H1 (cell line): Measurements from ENCODE around the gene KRTAP9-1. TPM values are rescaled to one million over a fixed set of nuclear protein-coding genes. Genes with fewer than 3 reads are reported as not detected.
A peak's percentile ranks its signal among the peaks of the same experiment; 100 is the strongest.

Source experiments
- CTCF ChIA-PET: fragments of 300-600 bp; sonication (Branson Sonifier 250); formaldehyde crosslinking; loops from one replicate; lab custom pipeline; 2021; ENCODE audit not compliant: partially characterized antibody; lab: Charles Lee
- POLR2A ChIA-PET: fragments of 300-600 bp; sonication (Branson Sonifier 250); formaldehyde crosslinking; loops from one replicate; lab custom pipeline; 2021; ENCODE audit warnings: inconsistent platforms; ENCODE audit not compliant: partially characterized antibody; lab: Charles Lee
- DNase-seq, 2 experiments: peaks; one replicate each; pipeline versions ENCODE4 v3.0.0 to v3.0.0-alpha.2; 2010 to 2022; ENCODE audit warnings: low spot score in 2 of 2, low read depth in 1 of 2, mixed read lengths in 1 of 2
- FAIRE-seq: peaks from 2 replicates; lab custom pipeline; 2011; peaks lifted over from hg19 to GRCh38; lab: Jason Lieb, UNC
- H2AFZ ChIP-seq: 2 replicates; pipeline ENCODE4 v1.8.1; 2012; ENCODE audit warnings: low read length, inconsistent platforms
- H2AK5ac ChIP-seq: 2 replicates; pipeline ENCODE4 v1.6.1; 2013; ENCODE audit warnings: low read depth, low read length
- H2BK120ac ChIP-seq: replicated peaks from 2 replicates; pipeline ENCODE3; 2013; ENCODE audit warnings: low read depth, low read length, inconsistent platforms
- H2BK12ac ChIP-seq: 2 replicates; pipeline ENCODE4 v1.6.1; 2013; ENCODE audit warnings: low read depth, low read length
- H2BK15ac ChIP-seq: 2 replicates; pipeline ENCODE4 v1.6.1; 2013; ENCODE audit warnings: low read length
- H2BK20ac ChIP-seq: 2 replicates; pipeline ENCODE4 v1.6.1; 2013; ENCODE audit warnings: low read length
- H2BK5ac ChIP-seq: 2 replicates; pipeline ENCODE4 v1.6.1; 2013; ENCODE audit warnings: low read depth, low read length
- H3K14ac ChIP-seq: 2 replicates; pipeline ENCODE4 v1.6.1; 2013; ENCODE audit warnings: inconsistent platforms; ENCODE audit not compliant: insufficient read length
- H3K18ac ChIP-seq: 2 replicates; pipeline ENCODE4 v1.6.1; 2013; ENCODE audit warnings: low read length; ENCODE audit errors: extremely low read depth
- H3K23ac ChIP-seq: 2 replicates; pipeline ENCODE4 v1.6.1; 2013; ENCODE audit warnings: inconsistent platforms; ENCODE audit not compliant: insufficient read length
- H3K23me2 ChIP-seq: 2 replicates; pipeline ENCODE4 v1.6.1; 2013; ENCODE audit warnings: low read depth, low read length
- H3K27ac ChIP-seq: 2 replicates; pipeline ENCODE4 v1.6.1; 2011; ENCODE audit warnings: low read depth, low read length, inconsistent platforms
- H3K27me3 ChIP-seq, 4 experiments: replicated peaks in 1 of 4; 1 replicate in 1 of 4; 2 replicates in 3 of 4; pipeline versions ENCODE4 v1.6.1 to v1.8.1; 2011 to 2013; ENCODE audit warnings: low read length in 3 of 4, mild to moderate bottlenecking in 3 of 4, inconsistent platforms in 2 of 4, mixed read lengths in 2 of 4, moderate library complexity in 1 of 4; ENCODE audit not compliant: control insufficient read depth in 3 of 4, insufficient read depth in 3 of 4; ENCODE audit errors: extremely low read depth in 1 of 4
- H3K36me3 ChIP-seq, 4 experiments: 2 replicates each; pipeline versions ENCODE4 v1.6.1 to v1.8.1; 2011 to 2013; ENCODE audit warnings: mild to moderate bottlenecking in 4 of 4, low read length in 3 of 4, moderate library complexity in 2 of 4, control low read depth in 1 of 4, inconsistent platforms in 1 of 4; ENCODE audit not compliant: insufficient read depth in 4 of 4, control insufficient read depth in 2 of 4
- H3K4ac ChIP-seq: replicated peaks from 2 replicates; pipeline ENCODE3; 2013; ENCODE audit warnings: low read length, low read depth, mixed read lengths, inconsistent platforms; ENCODE audit not compliant: insufficient read length
- H3K4me1 ChIP-seq, 4 experiments: replicated peaks in 1 of 4; 1 replicate in 1 of 4; 2 replicates in 3 of 4; pipeline versions ENCODE4 v1.6.1 to v1.8.1; 2011 to 2013; ENCODE audit warnings: low read length in 3 of 4, inconsistent platforms in 2 of 4, mixed read lengths in 1 of 4; ENCODE audit not compliant: insufficient read depth in 4 of 4, control insufficient read depth in 3 of 4
- H3K4me2 ChIP-seq, 2 experiments: 2 replicates each; pipeline versions ENCODE4 v1.6.1 to v1.8.1; 2011 to 2013; ENCODE audit warnings: low read depth in 2 of 2, low read length in 2 of 2, control low read depth in 1 of 2, inconsistent platforms in 1 of 2, mild to moderate bottlenecking in 1 of 2; ENCODE audit not compliant: insufficient read depth in 1 of 2
- H3K4me3 ChIP-seq, 4 experiments: fragments of 200-600, 300-600 bp in 1 of 4; sonication (generic), shearing (Covaris generic), sonication (Bioruptor Twin) in 1 of 4; 2 replicates each; pipeline versions ENCODE4 v1.5.1 to v1.8.1; 2011 to 2016; ENCODE audit warnings: low read length in 4 of 4, low read depth in 3 of 4, control low read depth in 2 of 4, inconsistent platforms in 2 of 4, mild to moderate bottlenecking in 2 of 4, mixed read lengths in 1 of 4, moderate library complexity in 1 of 4; ENCODE audit not compliant: insufficient read depth in 2 of 4; ENCODE audit errors: extremely low read depth in 1 of 4
- H3K56ac ChIP-seq: replicated peaks from 2 replicates; pipeline ENCODE3; 2013; ENCODE audit warnings: low read depth, mild to moderate bottlenecking, mixed read lengths, low read length, inconsistent platforms; ENCODE audit not compliant: insufficient read length
- H3K79me1 ChIP-seq: 2 replicates; pipeline ENCODE4 v1.6.1; 2013; ENCODE audit warnings: low read depth, low read length, control low read depth
- H3K79me2 ChIP-seq, 2 experiments: 2 replicates each; pipeline versions ENCODE4 v1.6.1 to v1.8.1; 2012 to 2013; ENCODE audit warnings: low read length in 2 of 2, mild to moderate bottlenecking in 2 of 2, inconsistent platforms in 1 of 2; ENCODE audit not compliant: insufficient read depth in 2 of 2, control insufficient read depth in 1 of 2
- H3K9ac ChIP-seq, 4 experiments: replicated peaks in 1 of 4; 1 replicate in 1 of 4; 2 replicates in 3 of 4; pipeline versions ENCODE4 v1.6.1 to v1.8.1; 2011 to 2013; ENCODE audit warnings: low read depth in 3 of 4, low read length in 3 of 4, control low read depth in 2 of 4, mild to moderate bottlenecking in 2 of 4, moderate library complexity in 2 of 4, inconsistent platforms in 1 of 4; ENCODE audit errors: extremely low read depth in 1 of 4
- H3K9me3 ChIP-seq, 2 experiments: 2 replicates each; pipeline versions ENCODE4 v1.6.1 to v1.8.1; 2012 to 2013; ENCODE audit warnings: mild to moderate bottlenecking in 2 of 2, moderate library complexity in 2 of 2, control low read depth in 1 of 2, inconsistent platforms in 1 of 2, low read depth in 1 of 2, low read length in 1 of 2, mixed read lengths in 1 of 2; ENCODE audit not compliant: insufficient read depth in 2 of 2
- H4K20me1 ChIP-seq, 2 experiments: replicated peaks in 1 of 2; 2 replicates each; pipeline versions ENCODE3 to v1.8.1; 2011 to 2013; ENCODE audit warnings: inconsistent platforms in 2 of 2, low read length in 2 of 2, mild to moderate bottlenecking in 1 of 2; ENCODE audit not compliant: insufficient read depth in 2 of 2, control insufficient read depth in 1 of 2
- H4K5ac ChIP-seq: 2 replicates; pipeline ENCODE4 v1.6.1; 2013; ENCODE audit warnings: low read length, low read depth, mixed read lengths, inconsistent platforms; ENCODE audit not compliant: insufficient read length
- H4K8ac ChIP-seq: 2 replicates; pipeline ENCODE4 v1.8.0; 2013; ENCODE audit warnings: mild to moderate bottlenecking, moderate library complexity, low read length, inconsistent platforms; ENCODE audit not compliant: insufficient read depth; ENCODE audit errors: extremely low read depth
- H4K91ac ChIP-seq: replicated peaks from 2 replicates; pipeline ENCODE3; 2013; ENCODE audit warnings: low read length, mixed read lengths, inconsistent platforms; ENCODE audit not compliant: insufficient read length
- CTBP2 ChIP-seq: IDR thresholded peaks from 2 replicates; pipeline ENCODE4 v1.7.0; 2011; ENCODE audit warnings: borderline replicate concordance, mild to moderate bottlenecking, moderate library complexity, mixed read lengths, low read length; ENCODE audit not compliant: insufficient read depth, insufficient read length
- SP1 ChIP-seq: IDR thresholded peaks from 2 replicates; pipeline ENCODE4 v1.6.1; 2011; ENCODE audit warnings: low read depth, low read length
- WGBS, 2 experiments: shearing (Covaris generic) in 1 of 2; methylation state at CpG; one replicate each; pipeline versions ENCODE4 v1.1.6 to v1.1.7; 2013 to 2015; ENCODE audit warnings: low lambda C conversion rate in 2 of 2, mixed read lengths in 2 of 2, inconsistent platforms in 1 of 2, low coverage in 1 of 2, missing lambda C conversion rate in 1 of 2; ENCODE audit not compliant: insufficient replicate concordance in 2 of 2, insufficient coverage in 1 of 2, insufficient read length in 1 of 2; ENCODE audit errors: extremely low coverage in 1 of 2, missing lambda C conversion rate in 1 of 2; 5-methylcytosine and 5-hydroxymethylcytosine counted together
- polyA plus RNA-seq, 7 experiments: library from polyadenylated mRNA; depleted of rRNA in 3 of 7; stranded (reverse) in 5 of 7; unstranded in 2 of 7; fragments of >200 nt in 5 of 7; fragments of 200-250 nt in 2 of 7; gene quantifications; 1 replicate in 5 of 7; 2 replicates in 1 of 7; 4 replicates in 1 of 7; pipeline versions ENCODE4 v1.2.1 to v1.2.3, GENCODE V29; 2011 to 2013; ENCODE audit warnings: missing spikeins in 2 of 7, mixed read lengths in 2 of 7
- total RNA-seq: library from RNA; stranded (reverse); fragmentation: NEBNext Ultra II Directional; extraction: Animal tissue kit (Norgen Biotek cat#: 25700); gene quantifications from 2 replicates; pipeline ENCODE4 v1.2.1, GENCODE V29; 2021

The KRTAP9-1 gene
- total and polyA plus RNA-seq, 2 of the 8 experiments (the other 6 are each of a cell fraction or from before 2014, with no cell fraction given) = not detected

DNA sequence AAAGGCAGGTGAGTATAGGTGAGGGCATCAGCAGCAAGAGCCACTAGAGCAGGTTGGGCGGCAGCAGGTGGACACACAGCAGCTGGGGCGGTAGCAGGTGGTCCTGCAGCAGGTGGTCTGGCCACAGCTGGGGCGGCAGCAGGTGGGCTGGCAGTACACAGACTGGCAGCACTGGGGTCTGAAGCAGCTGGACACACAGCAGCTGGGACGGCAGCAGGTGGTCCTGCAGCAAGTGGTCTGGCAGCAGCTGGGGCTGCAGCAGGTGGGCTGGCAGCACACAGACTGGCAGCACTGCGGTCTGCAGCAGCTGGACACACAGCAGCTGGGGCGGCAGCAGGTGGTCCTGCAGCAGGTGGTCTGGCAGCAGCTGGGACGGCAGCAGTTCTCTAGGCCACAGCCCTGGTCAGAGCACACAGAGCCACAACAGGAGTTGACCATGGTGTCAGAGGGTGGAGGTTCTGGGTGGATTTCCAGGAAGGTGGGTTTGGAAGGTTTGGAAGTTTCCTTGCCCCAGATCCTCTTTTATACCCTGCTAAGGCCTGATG, 11.9 kb upstream of the KRTAP9-1 start, which contains the start of gene KRTAP4-2:
Gene KRTAP4-2, minus strand, starts transcription at position 495 of the 545 bp plus-strand sequence. Its CDS starts 57 bp downstream, at position 438.
- no peak within 1 kb of the TSS for H4K5ac ChIP-seq
- no peak within 1 kb of the TSS for H2BK20ac ChIP-seq
- H3K27ac ChIP-seq = no peak within 1 kb of the TSS
- H3K79me2 ChIP-seq = no peaks in the 10 kb centered on the region
- no peak within 1 kb of the TSS for H2AFZ ChIP-seq
- H3K9me3 ChIP-seq = no peaks in the 10 kb centered on the region
- H2BK5ac ChIP-seq = no peak within 1 kb of the TSS
- no peak within 1 kb of the TSS for H2BK120ac ChIP-seq
- H3K4ac ChIP-seq = no peak within 1 kb of the TSS
- H3K9ac ChIP-seq = no peak within 1 kb of the TSS
- no peaks in the 10 kb centered on the region for H3K23me2 ChIP-seq
- no peaks in the 10 kb centered on the region for H3K4me1 ChIP-seq
- ChIA-PET POLR2A (no interaction called here), CTCF (interaction anchor here (0.8 kb wide), 1 partner anchor 150 kb away, joined by 3 read pairs; no protein-coding TSS in a partner anchor)
- H4K20me1 ChIP-seq = no peaks in the 10 kb centered on the region
- no peak within 1 kb of the TSS for H3K14ac ChIP-seq
- H3K36me3 ChIP-seq = no peaks in the 10 kb centered on the region
- no peak within 1 kb of the TSS for H2BK12ac ChIP-seq
- no peak within 1 kb of the TSS for H2BK15ac ChIP-seq
- no peak within 1 kb of the TSS for H3K18ac ChIP-seq
- H3K79me1 ChIP-seq = no peaks in the 10 kb centered on the region
- H2AK5ac ChIP-seq = no peak within 1 kb of the TSS
- no peak within 1 kb of the TSS for H3K23ac ChIP-seq
- DNase-seq (no peak), FAIRE-seq (no peak)
- WGBS, 2 experiments = 86% methylated on average over 7 of the region's 7 CpGs; no CpG with 5 or more reads in 1 of the 2 experiments
- H3K4me3 ChIP-seq = no peak within 1 kb of the TSS
- no peak within 1 kb of the TSS for H3K56ac ChIP-seq
- peak within 1 kb of the TSS; percentile 7 for H4K91ac ChIP-seq
- no peak within 1 kb of the TSS for H3K4me2 ChIP-seq
- H3K27me3 ChIP-seq = no peaks in the 10 kb centered on the region
- no peak within 1 kb of the TSS for H4K8ac ChIP-seq
- no peak for TF ChIP-seq CTBP2
- TF ChIP-seq SP1 = no peak
